IPS-20b (cell line): ENCODE measurements around the gene KAT8.

Experiments used
- H3K27ac ChIP-seq: one replicate; pipeline ENCODE4 v1.5.1; 2013; ENCODE audit warnings: low read length
- H3K27me3 ChIP-seq: 2 replicates; pipeline ENCODE4 v1.6.1; 2013; ENCODE audit warnings: mild to moderate bottlenecking, low read length, inconsistent platforms; ENCODE audit not compliant: insufficient read depth
- H3K36me3 ChIP-seq: 2 replicates; pipeline ENCODE4 v1.6.1; 2013; ENCODE audit warnings: low read depth, mild to moderate bottlenecking, inconsistent platforms, low read length, moderate library complexity; ENCODE audit not compliant: insufficient read depth
- H3K4me1 ChIP-seq: 2 replicates; pipeline ENCODE4 v1.6.1; 2013; ENCODE audit warnings: mild to moderate bottlenecking, control low read depth, inconsistent platforms, low read length, moderate library complexity; ENCODE audit not compliant: insufficient read depth
- H3K4me3 ChIP-seq: 2 replicates; pipeline ENCODE4 v1.5.1; 2013; ENCODE audit warnings: mild to moderate bottlenecking, low read length, inconsistent platforms
- H3K9ac ChIP-seq: 2 replicates; pipeline ENCODE4 v1.6.1; 2013; ENCODE audit warnings: low read depth, mild to moderate bottlenecking, inconsistent platforms, low read length, moderate library complexity
- H3K9me3 ChIP-seq: 2 replicates; pipeline ENCODE4 v1.6.1; 2013; ENCODE audit warnings: mild to moderate bottlenecking, low read depth, low read length, inconsistent platforms; ENCODE audit not compliant: insufficient read depth

Gene KAT8

GRCh38 chr16:31117384-31118222, at the start of gene KAT8:
Gene KAT8, plus strand, starts transcription at chr16:31117664. Its CDS starts 18 bp downstream, at chr16:31117682.
- peak within 1 kb of the TSS; percentile 85 for H3K4me3 ChIP-seq
- no peaks in the 10 kb centered on the region for H3K9me3 ChIP-seq
- peaks cover 5% of the 10 kb centered on the region for H3K4me1 ChIP-seq
- peak within 1 kb of the TSS; percentile 81 for H3K9ac ChIP-seq
- peak within 1 kb of the TSS; percentile 44 for H3K27ac ChIP-seq
- no peaks in the 10 kb centered on the region for H3K27me3 ChIP-seq
- peaks cover 46% of the 10 kb centered on the region for H3K36me3 ChIP-seq

- Histone ChIP-seq H3K9me3 (no peaks in the 10 kb centered on the region), H3K4me1 (peaks cover 6% of the 10 kb centered on the region), H3K27ac (no peak overlapping the region), H3K27me3 (no peaks in the 10 kb centered on the region), H3K36me3 (peaks cover 9% of the 10 kb centered on the region), H3K9ac (peak overlapping the region; percentile 85), H3K4me3 (peak overlapping the region; percentile 89)
Observed at GRCh38 chr16:31071861-31072260, 45.6 kb upstream of the KAT8 start.

- peaks cover 17% of the 10 kb centered on the region for H3K36me3 ChIP-seq
- peak overlapping the region; percentile 41 for H3K27ac ChIP-seq
- H3K9ac ChIP-seq = peak overlapping the region; percentile 85
- no peaks in the 10 kb centered on the region for H3K9me3 ChIP-seq
- H3K27me3 ChIP-seq = no peaks in the 10 kb centered on the region
- H3K4me1 ChIP-seq = peaks cover 6% of the 10 kb centered on the region
- peak overlapping the region; percentile 89 for H3K4me3 ChIP-seq
Observed at GRCh38 chr16:31072540-31073141, 44.8 kb upstream of the KAT8 start.

- Histone ChIP-seq H3K9me3 (no peaks in the 10 kb centered on the region), H3K27ac (peak overlapping the region; percentile 41), H3K4me3 (peak overlapping the region; percentile 89), H3K9ac (peak overlapping the region; percentile 85), H3K4me1 (peaks cover 6% of the 10 kb centered on the region), H3K36me3 (peaks cover 24% of the 10 kb centered on the region), H3K27me3 (no peaks in the 10 kb centered on the region)
Observed at GRCh38 chr16:31073142-31073969, 44.1 kb upstream of the KAT8 start.

- no peaks in the 10 kb centered on the region for H3K9me3 ChIP-seq
Observed at GRCh38 chr16:31073970-31074813, 43.3 kb upstream of the KAT8 start, which contains the start of the genes ZNF646 and ZNF668. Gene ZNF646, plus strand, starts transcription at chr16:31074422. Its CDS starts 1,903 bp downstream, at chr16:31076325. Gene ZNF668, minus strand, starts transcription at chr16:31074240. Its CDS starts 9,781 bp downstream, at chr16:31064459.

GRCh38 chr16:31074814-31075183, 42.7 kb upstream of the KAT8 start:
- peaks cover 6% of the 10 kb centered on the region for H3K4me1 ChIP-seq
- H3K9me3 ChIP-seq = no peaks in the 10 kb centered on the region
- no peaks in the 10 kb centered on the region for H3K27me3 ChIP-seq
- H3K9ac ChIP-seq = peak overlapping the region; percentile 85
- peak overlapping the region; percentile 89 for H3K4me3 ChIP-seq
- peaks cover 38% of the 10 kb centered on the region for H3K36me3 ChIP-seq
- H3K27ac ChIP-seq = peak overlapping the region; percentile 43

More at GRCh38 chr16:31073970-31074813, 43.3 kb upstream of the KAT8 start, which contains the start of the genes ZNF646 and ZNF668:
- peaks cover 6% of the 10 kb centered on the region for H3K4me1 ChIP-seq
- no peaks in the 10 kb centered on the region for H3K27me3 ChIP-seq
- peaks cover 32% of the 10 kb centered on the region for H3K36me3 ChIP-seq
- peak within 1 kb of the TSS; percentile 85 for H3K9ac ChIP-seq
- H3K4me3 ChIP-seq = peak within 1 kb of the TSS; percentile 89
- peak within 1 kb of the TSS; percentile 43 for H3K27ac ChIP-seq

GRCh38 chr16:31076319-31076718, 41.1 kb upstream of the KAT8 start:
- Histone ChIP-seq H3K4me1 (peaks cover 6% of the 10 kb centered on the region), H3K27ac (no peak overlapping the region), H3K27me3 (no peaks in the 10 kb centered on the region), H3K9ac (no peak overlapping the region), H3K36me3 (peaks cover 54% of the 10 kb centered on the region), H3K4me3 (no peak overlapping the region), H3K9me3 (no peaks in the 10 kb centered on the region)

GRCh38 chr16:31077024-31077423, 40.4 kb upstream of the KAT8 start:
- Histone ChIP-seq H3K4me1 (peaks cover 2% of the 10 kb centered on the region), H3K9ac (no peak overlapping the region), H3K4me3 (no peak overlapping the region), H3K27me3 (no peaks in the 10 kb centered on the region), H3K27ac (no peak overlapping the region), H3K36me3 (peaks cover 58% of the 10 kb centered on the region), H3K9me3 (no peaks in the 10 kb centered on the region)

- Histone ChIP-seq H3K36me3 (peaks cover 65% of the 10 kb centered on the region), H3K27me3 (no peaks in the 10 kb centered on the region), H3K4me1 (no peaks in the 10 kb centered on the region), H3K4me3 (no peak overlapping the region), H3K27ac (no peak overlapping the region), H3K9me3 (no peaks in the 10 kb centered on the region), H3K9ac (no peak overlapping the region)
Observed at GRCh38 chr16:31077592-31078396, 39.7 kb upstream of the KAT8 start.

GRCh38 chr16:31078597-31079341, 38.7 kb upstream of the KAT8 start:
- Histone ChIP-seq H3K4me1 (no peaks in the 10 kb centered on the region), H3K9me3 (no peaks in the 10 kb centered on the region), H3K4me3 (no peak overlapping the region), H3K36me3 (peaks cover 70% of the 10 kb centered on the region), H3K27ac (no peak overlapping the region), H3K9ac (no peak overlapping the region), H3K27me3 (no peaks in the 10 kb centered on the region)
